NCI-H187 treated with DMSO at 0.1 percent for 48 hours (cell line): Measurements from ENCODE around the gene CMIP.

ENCODE experiments used
- DNase-seq: peaks from one replicate; lab custom pipeline; 2025; lab: John Stamatoyannopoulos, UW

The CMIP gene

GRCh38 chr16:81705261-81705660, 260.7 kb downstream of the CMIP start:
- no peak for DNase-seq

GRCh38 chr16:81706327-81707295, 262.0 kb downstream of the CMIP start:
- DNase-seq: no peak

- no peak for DNase-seq
Observed at GRCh38 chr16:81707411-81708265, 263.0 kb downstream of the CMIP start.

- DNase-seq: no peak
Observed at GRCh38 chr16:81708266-81709015, 263.8 kb downstream of the CMIP start.

GRCh38 chr16:81709016-81709900, 264.6 kb downstream of the CMIP start:
- DNase-seq: no peak

DNA sequence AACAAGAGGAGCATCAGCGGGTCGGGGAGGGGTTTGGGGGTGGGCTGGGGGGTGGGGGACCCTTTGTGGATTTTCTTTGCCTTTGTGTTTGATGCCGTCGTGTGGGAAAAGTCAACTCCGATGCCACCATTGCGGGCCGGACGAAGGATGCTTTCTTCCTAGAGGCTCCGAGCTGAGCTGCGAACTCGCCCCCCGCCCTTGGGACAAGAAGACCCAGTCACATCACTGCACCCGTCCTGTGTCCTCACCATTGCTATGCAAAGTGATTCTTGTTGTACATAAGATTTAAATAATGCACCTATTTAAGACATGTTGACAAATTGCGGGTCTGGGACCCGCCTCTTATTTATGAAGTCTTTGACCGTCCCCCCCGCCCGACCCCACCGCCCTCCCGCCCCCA, 265.4 kb downstream of the CMIP start:
- no peak for DNase-seq

GRCh38 chr16:81710596-81710995, 266.0 kb downstream of the CMIP start:
- DNase-seq: no peak

GRCh38 chr16:81711657-81712319, 267.2 kb downstream of the CMIP start:
- no peak for DNase-seq

- DNase-seq: no peak
Observed at GRCh38 chr16:81712681-81713080, 268.1 kb downstream of the CMIP start.

DNA sequence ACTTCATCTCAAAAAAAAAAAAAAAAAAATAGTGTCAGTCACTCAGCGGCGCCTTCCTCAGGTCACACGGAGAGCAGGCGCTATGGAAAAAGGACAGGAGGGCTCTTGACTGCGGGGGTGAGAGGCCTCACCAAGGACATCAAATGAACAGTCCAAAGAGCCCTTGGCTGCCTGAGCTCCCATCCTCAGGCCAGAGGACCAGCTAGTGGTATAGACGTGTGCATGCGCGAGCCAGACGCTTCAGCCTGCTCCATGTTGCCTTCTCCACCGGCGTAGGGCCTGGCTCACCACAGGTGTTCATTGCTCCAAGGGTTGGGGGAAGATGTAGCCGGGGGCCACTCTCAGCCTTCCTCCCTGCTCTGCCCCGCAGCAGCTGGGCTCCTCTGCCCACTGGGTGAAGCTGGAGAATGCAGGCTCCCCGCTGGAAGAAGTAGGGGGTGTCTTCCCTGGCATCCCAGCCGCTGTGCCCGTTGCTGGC, 268.7 kb downstream of the CMIP start:
- DNase-seq: no peak

DNA sequence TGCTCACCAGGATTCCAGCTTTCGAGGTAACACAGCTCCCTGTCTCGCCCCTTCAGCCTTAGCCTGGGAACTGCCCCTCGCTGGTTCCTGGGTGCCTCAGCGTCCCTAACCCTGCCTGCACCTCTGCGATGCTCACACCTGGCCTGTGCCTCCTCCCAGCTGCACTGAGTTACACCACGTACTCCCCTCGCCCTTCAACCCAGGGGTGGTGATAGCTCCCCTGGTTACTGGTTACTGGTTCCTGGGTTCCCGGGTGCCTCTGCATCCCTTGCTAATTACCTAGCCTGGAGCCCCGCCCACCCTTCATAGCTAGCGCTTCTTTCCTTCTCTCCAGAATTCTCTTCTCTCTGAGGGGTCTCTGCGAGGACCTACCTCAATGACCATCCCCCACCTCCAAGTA, 269.2 kb downstream of the CMIP start:
- no peak for DNase-seq

- DNase-seq: no peak
Observed at GRCh38 chr16:81714583-81714982, 270.0 kb downstream of the CMIP start.

- no peak for DNase-seq
Observed at GRCh38 chr16:81715358-81716196, 271.0 kb downstream of the CMIP start.

GRCh38 chr16:81716478-81717225, 272.0 kb downstream of the CMIP start:
- no peak for DNase-seq

GRCh38 chr16:81717662-81718189, 273.1 kb downstream of the CMIP start:
- DNase-seq: no peak

- DNase-seq: no peak
Observed at GRCh38 chr16:81718637-81719036, 274.0 kb downstream of the CMIP start.

- DNase-seq: no peak
Observed at GRCh38 chr16:81719993-81720392, 275.4 kb downstream of the CMIP start.
